Esophagus squamous epithelium (tissue), 5 donors: Measurements from ENCODE around the gene CXCL9. TPM values are rescaled to one million over a fixed set of nuclear protein-coding genes. Genes with fewer than 3 reads are reported as not detected.
A peak's percentile ranks its signal among the peaks of the same experiment; 100 is the strongest.
"Not testable (repeated sequence)": the region's sequence is repeated elsewhere in the genome, so short reads cannot be mapped to it uniquely, and the experiment has no call there.

ENCODE experiments used
- DNase-seq: peaks from one replicate; lab custom pipeline; 2025; lab: John Stamatoyannopoulos, UW
- H3K27ac ChIP-seq, 4 donors: fragments of 200-600 bp; sonication (generic); one replicate each; pipeline ENCODE4 v1.5.1; 2016 to 2019; ENCODE audit warnings: mild to moderate bottlenecking in 1 of 4
- H3K27me3 ChIP-seq, 4 donors: fragments of 200-600 bp; sonication (generic); 1 replicate in 3 of 4; 2 replicates in 1 of 4; pipeline versions ENCODE4 v1.5.1 to v1.6.0; 2017 to 2021; ENCODE audit warnings: antibody characterized with exemption in 1 of 4
- H3K36me3 ChIP-seq, 3 donors: fragments of 200-600 bp; sonication (generic); one replicate each; pipeline ENCODE4 v1.5.1; 2016 to 2019
- H3K4me1 ChIP-seq, 3 donors: fragments of 200-600 bp; sonication (generic); one replicate each; pipeline ENCODE4 v1.5.1; 2017 to 2019
- H3K4me3 ChIP-seq, 4 donors: fragments of 200-600 bp; sonication (generic); 1 replicate in 3 of 4; 2 replicates in 1 of 4; pipeline ENCODE4 v1.5.1; 2016 to 2019; ENCODE audit warnings: mild to moderate bottlenecking in 2 of 4, moderate library complexity in 1 of 4
- H3K9me3 ChIP-seq, 3 donors: fragments of 200-600 bp; sonication (generic); one replicate each; pipeline ENCODE4 v1.5.1; 2016 to 2019
- CTCF ChIP-seq, 6 experiments: fragments of 450-650 bp in 4 of 6; fragments of 200-600 bp in 2 of 6; sonication (generic) in 2 of 6; IDR thresholded peaks; one replicate each; pipeline ENCODE4 v1.5.1; 2016 to 2019; ENCODE audit warnings: antibody characterized with exemption in 6 of 6, mild to moderate bottlenecking in 4 of 6, moderate library complexity in 4 of 6
- POLR2A ChIP-seq, 4 donors: fragments of 450-650 bp; IDR thresholded peaks; one replicate each; pipeline ENCODE4 v1.6.1; 2017; ENCODE audit warnings: antibody characterized with exemption in 4 of 4, mild to moderate bottlenecking in 4 of 4, moderate library complexity in 3 of 4
- WGBS, 2 donors: methylation state at CpG; one replicate each; pipeline ENCODE4 v1.1.5; 2018; 5-methylcytosine and 5-hydroxymethylcytosine counted together
- intact Hi-C: fragments of 100-400 bp; cut with DNase I; formaldehyde crosslinking; loops from one replicate; pipeline ENCODE4 v1.15.0; 2022
- total RNA-seq, 4 donors: library from RNA; depleted of rRNA; stranded (reverse); fragments of >200 nt; gene quantifications; one replicate each; pipeline ENCODE4 v1.1.0, GENCODE V29; 2016
- donor health status: DM: yes; HTN: yes; CAD: no.

The CXCL9 gene
- total RNA-seq, 4 donors from 2014 or later: 0.11 to 5.6 (median 0.19) TPM; not detected in 1

GRCh38 chr4:75963558-75963957 lies 43.8 kb downstream of the CXCL9 start:
- intact Hi-C loops: no loop called here
- Histone ChIP-seq H3K27ac (no peak overlapping the region), H3K36me3 (peaks cover 12 to 100% (median 32%) of the 10 kb centered on the region in 3 donors), H3K9me3 (no peaks in the 10 kb centered on the region), H3K4me1 (no peaks in the 10 kb centered on the region), H3K4me3 (no peak overlapping the region), H3K27me3 (no peaks in the 10 kb centered on the region)
- WGBS, 2 donors: 50% methylated on average over 2 of the region's 2 CpGs; no CpG with 5 or more reads in 1 of the 2 donors
- DNase-seq: no peak
- TF ChIP-seq CTCF (IDR thresholded peaks at IDR 0.05) (no peak), POLR2A (IDR thresholded peaks at IDR 0.05) (no peak)

- H3K4me1 ChIP-seq, DNase-seq, intact Hi-C loops, H3K9me3 ChIP-seq, H3K4me3 ChIP-seq, H3K27ac ChIP-seq, H3K27me3 ChIP-seq: not testable (repeated sequence)
- 95 to 100% methylated on average over 4 of the region's 4 CpGs for WGBS, 2 donors
- peaks cover 12 to 100% (median 34%) of the 10 kb centered on the region in 3 donors for H3K36me3 ChIP-seq
Measured at GRCh38 chr4:75962072-75962471, 45.2 kb downstream of the CXCL9 start.

GRCh38 chr4:75958546-75958945 lies 48.8 kb downstream of the CXCL9 start:
- DNase-seq, H3K4me1 ChIP-seq, H3K27me3 ChIP-seq, H3K9me3 ChIP-seq, H3K27ac ChIP-seq, H3K4me3 ChIP-seq, intact Hi-C loops: not testable (repeated sequence)
- peaks cover 4 to 100% (median 31%) of the 10 kb centered on the region in 3 donors for H3K36me3 ChIP-seq
- 96 to 97% methylated on average over 4 to 7 of the region's 7 CpGs for WGBS, 2 donors

GRCh38 chr4:75954811-75955210 lies 52.5 kb downstream of the CXCL9 start:
- H3K9me3 ChIP-seq, H3K27me3 ChIP-seq, H3K27ac ChIP-seq, intact Hi-C loops, H3K4me1 ChIP-seq, DNase-seq, H3K4me3 ChIP-seq: not testable (repeated sequence)
- WGBS, 2 donors: 88 to 90% methylated on average over 5 of the region's 5 CpGs
- peaks cover 4 to 98% (median 35%) of the 10 kb centered on the region in 3 donors for H3K36me3 ChIP-seq

GRCh38 chr4:75953509-75953908 lies 53.8 kb downstream of the CXCL9 start:
- no peaks in the 10 kb centered on the region for H3K27me3 ChIP-seq
- intact Hi-C loops: no loop called here
- peaks cover 4 to 98% (median 39%) of the 10 kb centered on the region in 3 donors for H3K36me3 ChIP-seq
- no peak for DNase-seq
- no peak for TF ChIP-seq POLR2A (IDR thresholded peaks at IDR 0.05)
- no peak for TF ChIP-seq CTCF (IDR thresholded peaks at IDR 0.05)
- no peaks in the 10 kb centered on the region for H3K4me1 ChIP-seq
- no peak overlapping the region for H3K4me3 ChIP-seq
- H3K9me3 ChIP-seq: no peaks in the 10 kb centered on the region
- H3K27ac ChIP-seq: peak overlapping the region in 2 of 4 donors; percentile 18 to 33
- 39 to 64% methylated on average over 2 of the region's 2 CpGs for WGBS, 2 donors

Other genes starting within 250 kb of the CXCL9 start
- under 1 TPM in 1 of 4 donors, not detected in 3; 0.04 TPM for gene PPEF2, start 105.1 kb downstream of the CXCL9 start, total RNA-seq
- 100 to 1,000 TPM in 2 of 4 donors, 10 to 100 TPM in 2; 53.6 to 152 (median 86.2) TPM for gene NAAA, start 66.5 kb downstream of the CXCL9 start, total RNA-seq
- 10 to 100 TPM; 15.0 to 36.2 (median 26.2) TPM for gene SDAD1, start 16.6 kb downstream of the CXCL9 start, total RNA-seq
- 1 to 10 TPM in 1 of 4 donors, under 1 TPM in 3; 0.35 to 8.9 (median 0.55) TPM for gene CXCL10, start 16.0 kb upstream of the CXCL9 start, total RNA-seq
- under 1 TPM in 1 of 4 donors, not detected in 3; 0.26 TPM for gene CXCL11, start 28.6 kb upstream of the CXCL9 start, total RNA-seq
- 1 to 10 TPM in 2 of 4 donors, under 1 TPM in 2; 0.85 to 2.7 (median 1.7) TPM for gene ART3, start 67.2 kb upstream of the CXCL9 start, total RNA-seq
- gene NUP54, start 140.9 kb upstream of the CXCL9 start, total RNA-seq: 10 to 100 TPM; 19.5 to 45.4 (median 36.5) TPM
- 10 to 100 TPM; 50.3 to 91.2 (median 72.8) TPM for gene SCARB2, start 206.3 kb upstream of the CXCL9 start, total RNA-seq
- under 1 TPM in 2 of 4 donors, not detected in 2; 0.44 to 0.76 TPM for gene FAM47E, start 244.2 kb upstream of the CXCL9 start, total RNA-seq